Transverse colon (tissue), 4 donors: ENCODE measurements around the gene GTF2IRD1.

Source experiments
- EP300 ChIP-seq: sonication (generic); formaldehyde crosslinking; IDR thresholded peaks from one replicate; pipeline ENCODE4 v1.6.1; 2017; ENCODE audit warnings: antibody characterized with exemption, low read depth
- POLR2A ChIP-seq: fragments of 450-650 bp; IDR thresholded peaks from one replicate; pipeline ENCODE4 v1.6.1; 2016; ENCODE audit warnings: antibody characterized with exemption, mild to moderate bottlenecking, moderate library complexity
- POLR2AphosphoS5 ChIP-seq, 3 donors: sonication (generic); formaldehyde crosslinking; IDR thresholded peaks; one replicate each; pipeline ENCODE4 v1.6.1; 2016; ENCODE audit warnings: antibody characterized with exemption in 3 of 3
- TF ChIP-seq, protein P1 (sequence below), 5 experiments: fragments of 200-600 bp in 3 of 5; fragments of 450-650 bp in 2 of 5; sonication (generic) in 3 of 5; IDR thresholded peaks; 1 replicate in 2 of 5; 2 replicates in 3 of 5; pipeline ENCODE4 v1.5.1; 2016 to 2017; ENCODE audit warnings: antibody characterized with exemption in 5 of 5, inconsistent platforms in 3 of 5, mild to moderate bottlenecking in 2 of 5, moderate library complexity in 1 of 5

DNA sequence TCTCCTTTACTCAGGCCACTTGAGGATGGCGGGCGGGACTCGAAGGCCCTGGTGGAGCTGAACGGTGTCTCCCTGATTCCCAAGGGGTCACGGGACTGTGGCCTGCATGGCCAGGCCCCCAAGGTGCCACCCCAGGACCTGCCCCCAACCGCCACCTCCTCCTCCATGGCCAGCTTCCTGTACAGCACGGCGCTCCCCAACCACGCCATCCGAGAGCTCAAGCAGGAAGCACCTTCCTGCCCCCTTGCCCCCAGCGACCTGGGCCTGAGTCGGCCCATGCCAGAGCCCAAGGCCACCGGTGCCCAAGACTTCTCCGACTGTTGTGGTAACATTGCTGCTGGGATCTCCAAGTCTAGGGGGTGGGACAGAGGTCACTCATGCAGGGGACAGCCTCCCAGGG lies 65.7 kb downstream of the GTF2IRD1 start:
- no peak for TF ChIP-seq POLR2AphosphoS5 (IDR thresholded peaks at IDR 0.05)
- TF ChIP-seq, protein P1, sequence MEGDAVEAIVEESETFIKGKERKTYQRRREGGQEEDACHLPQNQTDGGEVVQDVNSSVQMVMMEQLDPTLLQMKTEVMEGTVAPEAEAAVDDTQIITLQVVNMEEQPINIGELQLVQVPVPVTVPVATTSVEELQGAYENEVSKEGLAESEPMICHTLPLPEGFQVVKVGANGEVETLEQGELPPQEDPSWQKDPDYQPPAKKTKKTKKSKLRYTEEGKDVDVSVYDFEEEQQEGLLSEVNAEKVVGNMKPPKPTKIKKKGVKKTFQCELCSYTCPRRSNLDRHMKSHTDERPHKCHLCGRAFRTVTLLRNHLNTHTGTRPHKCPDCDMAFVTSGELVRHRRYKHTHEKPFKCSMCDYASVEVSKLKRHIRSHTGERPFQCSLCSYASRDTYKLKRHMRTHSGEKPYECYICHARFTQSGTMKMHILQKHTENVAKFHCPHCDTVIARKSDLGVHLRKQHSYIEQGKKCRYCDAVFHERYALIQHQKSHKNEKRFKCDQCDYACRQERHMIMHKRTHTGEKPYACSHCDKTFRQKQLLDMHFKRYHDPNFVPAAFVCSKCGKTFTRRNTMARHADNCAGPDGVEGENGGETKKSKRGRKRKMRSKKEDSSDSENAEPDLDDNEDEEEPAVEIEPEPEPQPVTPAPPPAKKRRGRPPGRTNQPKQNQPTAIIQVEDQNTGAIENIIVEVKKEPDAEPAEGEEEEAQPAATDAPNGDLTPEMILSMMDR (IDR thresholded peaks at IDR 0.05) = no peak
- TF ChIP-seq POLR2A = no peak
- no peak for TF ChIP-seq EP300
